Naive B cell (primary cell): ENCODE results near the gene OR1A1. TPM values are rescaled to one million over a fixed set of nuclear protein-coding genes. Genes with fewer than 3 reads are reported as not detected.
"Not testable (repeated sequence)": the region's sequence is repeated elsewhere in the genome, so short reads cannot be mapped to it uniquely, and the experiment has no call there.

ENCODE experiments used
- ATAC-seq, 2 donors: fragments of 150-1000 bp; cut with Tn5 transposase; 2 replicates each; pipeline ENCODE4 v1.10.0; 2021; ENCODE audit warnings: low read depth in 2 of 2, mild to moderate bottlenecking in 2 of 2, moderate library complexity in 2 of 2
- DNase-seq: peaks from one replicate; pipeline ENCODE4 v3.0.0; 2022
- H3K27ac Mint-ChIP-seq, 6 donors: one replicate each; pipeline ENCODE4 v1.8.0; 2020 to 2022; ENCODE audit warnings: mild to moderate bottlenecking in 6 of 6, mixed read lengths in 6 of 6, moderate library complexity in 5 of 6, inconsistent platforms in 2 of 6
- H3K27me3 Mint-ChIP-seq, 3 donors: one replicate each; pipeline ENCODE4 v1.8.0; 2021 to 2022; ENCODE audit warnings: mixed read lengths in 3 of 3, mild to moderate bottlenecking in 1 of 3
- H3K36me3 Mint-ChIP-seq, 2 donors: one replicate each; pipeline ENCODE4 v1.8.0; 2020 to 2022; ENCODE audit warnings: mixed read lengths in 2 of 2, inconsistent platforms in 1 of 2, mild to moderate bottlenecking in 1 of 2
- H3K4me1 Mint-ChIP-seq, 3 donors: one replicate each; pipeline ENCODE4 v1.8.0; 2020 to 2022; ENCODE audit warnings: mixed read lengths in 3 of 3, inconsistent platforms in 1 of 3, mild to moderate bottlenecking in 1 of 3, moderate library complexity in 1 of 3
- H3K4me3 Mint-ChIP-seq, 8 donors: one replicate each; pipeline ENCODE4 v1.8.0; 2020 to 2022; ENCODE audit warnings: mild to moderate bottlenecking in 8 of 8, mixed read lengths in 8 of 8, moderate library complexity in 8 of 8, inconsistent platforms in 2 of 8
- H3K9me3 Mint-ChIP-seq, 7 donors: one replicate each; pipeline ENCODE4 v1.8.0; 2020 to 2022; ENCODE audit warnings: mixed read lengths in 7 of 7, mild to moderate bottlenecking in 5 of 7, inconsistent platforms in 2 of 7, moderate library complexity in 1 of 7
- polyA plus RNA-seq, 6 donors: library from polyadenylated mRNA; unstranded; fragments of 300-500 nt; fragmentation: Illumina TruSeq; gene quantifications; one replicate each; pipeline ENCODE4 v1.2.3, GENCODE V29; 2021; ENCODE audit warnings: low read depth in 6 of 6

OR1A1 gene
- polyA plus RNA-seq, 6 donors from 2014 or later: not detected

DNA sequence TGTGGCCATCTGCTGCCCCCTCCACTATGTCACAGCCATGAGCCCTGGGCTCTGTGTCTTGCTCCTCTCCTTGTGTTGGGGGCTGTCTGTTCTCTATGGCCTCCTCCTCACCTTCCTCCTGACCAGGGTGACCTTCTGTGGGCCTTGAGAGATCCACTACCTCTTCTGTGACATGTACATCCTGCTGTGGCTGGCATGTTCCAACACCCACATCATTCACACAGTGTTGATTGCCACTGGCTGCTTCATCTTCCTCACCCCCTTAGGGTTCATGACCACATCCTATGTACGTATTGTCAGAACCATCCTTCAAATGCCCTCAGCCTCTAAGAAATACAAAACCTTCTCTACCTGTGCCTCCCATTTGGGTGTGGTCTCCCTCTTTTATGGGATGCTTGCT lies 33.6 kb downstream of the OR1A1 start:
- H3K27ac Mint-ChIP-seq: peak overlapping the region in 1 of 6 donors; percentile 31
- ATAC-seq: not testable (repeated sequence)

GRCh38 chr17:3244841-3245240 lies 37.4 kb downstream of the OR1A1 start:
- not testable (repeated sequence) for H3K27ac Mint-ChIP-seq, H3K4me1 Mint-ChIP-seq, H3K27me3 Mint-ChIP-seq, H3K9me3 Mint-ChIP-seq, DNase-seq, H3K4me3 Mint-ChIP-seq, H3K36me3 Mint-ChIP-seq
- peak in 1 of 2 donors; percentile 47 for ATAC-seq

More for the DNA sequence above, 33.6 kb downstream of the OR1A1 start:
- not testable (repeated sequence) for H3K27me3 Mint-ChIP-seq, H3K9me3 Mint-ChIP-seq, H3K4me3 Mint-ChIP-seq, H3K36me3 Mint-ChIP-seq, DNase-seq, H3K4me1 Mint-ChIP-seq

DNA sequence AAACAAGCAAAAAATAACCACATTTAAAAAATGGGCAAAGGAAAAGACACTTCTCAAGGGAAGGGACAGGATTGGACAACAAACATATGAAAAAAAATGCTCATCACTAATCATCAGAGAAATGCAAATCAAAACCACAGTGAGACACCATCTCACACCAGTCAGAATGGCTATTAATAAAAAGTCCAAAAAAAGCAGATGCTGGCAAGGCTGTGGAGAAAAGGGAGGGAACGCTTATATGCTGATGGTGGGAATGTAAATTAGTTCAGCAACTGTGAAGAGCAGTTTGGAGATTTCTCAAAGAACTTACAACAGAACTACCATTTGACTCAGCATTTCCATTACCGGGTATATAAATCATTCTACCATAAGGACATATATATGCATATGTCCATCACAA lies 41.5 kb downstream of the OR1A1 start:
- not testable (repeated sequence) for H3K9me3 Mint-ChIP-seq, H3K4me3 Mint-ChIP-seq, DNase-seq, H3K4me1 Mint-ChIP-seq, H3K27ac Mint-ChIP-seq, H3K36me3 Mint-ChIP-seq, ATAC-seq, H3K27me3 Mint-ChIP-seq

- peaks cover 0 to 23% (median 10%) of the 10 kb centered on the region in 7 donors for H3K9me3 Mint-ChIP-seq
- DNase-seq: no peak
- peaks cover 0 to 6% (median 5%) of the 10 kb centered on the region in 3 donors for H3K4me1 Mint-ChIP-seq
- H3K27me3 Mint-ChIP-seq: peaks cover 0 to 39% (median 22%) of the 10 kb centered on the region in 3 donors
- no peak for ATAC-seq
- H3K36me3 Mint-ChIP-seq: no peaks in the 10 kb centered on the region
- no peak overlapping the region for H3K4me3 Mint-ChIP-seq
- H3K27ac Mint-ChIP-seq: no peak overlapping the region
Observed at GRCh38 chr17:3256575-3256974, 49.1 kb downstream of the OR1A1 start.

DNA sequence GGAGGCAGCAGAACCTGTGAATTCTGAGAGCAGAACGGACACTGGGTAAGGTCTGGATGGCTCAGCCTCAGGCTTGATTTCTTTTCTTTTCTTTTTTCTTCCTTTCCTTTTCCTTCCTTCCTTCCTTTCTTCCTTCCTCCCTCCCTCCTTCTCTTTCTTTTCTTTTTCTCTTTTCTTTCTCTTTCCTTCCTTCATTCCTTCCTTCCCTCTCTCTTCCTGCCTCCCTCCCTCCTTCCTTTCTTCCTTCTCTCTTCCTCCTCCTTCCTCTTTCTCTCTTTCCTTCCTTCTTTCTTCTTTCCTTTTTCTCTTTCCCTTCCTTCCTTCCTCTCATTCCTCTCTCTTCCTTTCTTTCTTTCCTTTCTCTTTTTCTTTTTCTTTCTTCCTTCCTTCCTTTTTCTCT lies 52.7 kb downstream of the OR1A1 start:
- Mint-ChIP-seq H3K27me3 (peaks cover 0 to 33% (median 30%) of the 10 kb centered on the region in 3 donors), H3K27ac (no peak overlapping the region), H3K36me3 (no peaks in the 10 kb centered on the region), H3K9me3 (peaks cover 0 to 13% (median 0%) of the 10 kb centered on the region in 7 donors), H3K4me3 (no peak overlapping the region), H3K4me1 (peaks cover 0 to 6% (median 5%) of the 10 kb centered on the region in 3 donors)
- ATAC-seq (no peak), DNase-seq (no peak)

GRCh38 chr17:3260600-3260999 lies 53.1 kb downstream of the OR1A1 start:
- Mint-ChIP-seq H3K27ac (no peak overlapping the region), H3K36me3 (no peaks in the 10 kb centered on the region), H3K27me3 (peaks cover 0 to 33% (median 33%) of the 10 kb centered on the region in 3 donors), H3K4me1 (peaks cover 0 to 6% (median 5%) of the 10 kb centered on the region in 3 donors), H3K4me3 (no peak overlapping the region), H3K9me3 (peaks cover 0 to 13% (median 0%) of the 10 kb centered on the region in 7 donors)
- DNase-seq: no peak
- no peak for ATAC-seq

Other genes starting within 250 kb of the OR1A1 start
- not detected for gene OR1D5, start 144.1 kb upstream of the OR1A1 start, polyA plus RNA-seq
- gene OR1D2, start 103.2 kb upstream of the OR1A1 start, polyA plus RNA-seq: not detected
- not detected for gene OR1G1, start 80.1 kb upstream of the OR1A1 start, polyA plus RNA-seq
- not detected for gene OR1A2, start 10.1 kb upstream of the OR1A1 start, polyA plus RNA-seq
- gene OR3A1, start 90.7 kb downstream of the OR1A1 start, polyA plus RNA-seq: under 1 TPM in 2 of 6 donors, not detected in 4; 0.30 to 0.77 TPM
- gene OR3A2, start 178.6 kb downstream of the OR1A1 start, polyA plus RNA-seq: 1 to 10 TPM in 2 of 6 donors, not detected in 4; 1.2 TPM
- not detected for gene OR1E1, start 190.7 kb downstream of the OR1A1 start, polyA plus RNA-seq
- gene OR3A3, start 203.7 kb downstream of the OR1A1 start, polyA plus RNA-seq: not detected
- not detected for gene OR1E2, start 226.2 kb downstream of the OR1A1 start, polyA plus RNA-seq